Endothelial cell of umbilical vein (primary cell): ENCODE results near the gene HDAC9. TPM values are rescaled to one million over a fixed set of nuclear protein-coding genes. Genes with fewer than 3 reads are reported as not detected.
A peak's percentile ranks its signal among the peaks of the same experiment; 100 is the strongest.

ENCODE experiments used
- BruUV-seq: library from RNA; stranded (reverse); fragments of 400-500 nt; replicated peaks from 2 replicates; lab custom pipeline; 2021; lab: Mats Ljungman, UMichigan
- CTCF ChIA-PET: fragments of 300-600, 350-600 bp; sonication (Branson Sonifier 250); formaldehyde crosslinking; loops from one replicate; lab custom pipeline; 2021; ENCODE audit warnings: antibody characterized with exemption, inconsistent platforms; lab: Charles Lee
- POLR2A ChIA-PET: fragments of 300-600, 350-600 bp; sonication (Branson Sonifier 250); formaldehyde crosslinking; loops from one replicate; lab custom pipeline; 2021; ENCODE audit warnings: antibody characterized with exemption, inconsistent platforms; lab: Charles Lee
- DNase-seq: peaks from one replicate; pipeline ENCODE4 v3.0.0-alpha.2; 2011; ENCODE audit warnings: low read depth, low spot score
- FAIRE-seq: peaks from 2 replicates; lab custom pipeline; 2011; peaks lifted over from hg19 to GRCh38; lab: Jason Lieb, UNC
- H2AFZ ChIP-seq: 2 replicates; pipeline ENCODE4 v1.6.0; 2012; ENCODE audit warnings: low read depth, low read length, control low read depth, inconsistent platforms
- H3K27ac ChIP-seq: 2 replicates; pipeline ENCODE4 v1.5.1; 2011; ENCODE audit warnings: low read depth, mild to moderate bottlenecking, control low read depth, low read length, moderate library complexity; ENCODE audit not compliant: insufficient read depth
- H3K27me3 ChIP-seq, 2 experiments: 2 replicates each; pipeline versions ENCODE4 v1.6.0 to v1.6.1; 2011; ENCODE audit warnings: low read length in 2 of 2, mixed read lengths in 1 of 2; ENCODE audit not compliant: control insufficient read depth in 2 of 2, insufficient read depth in 2 of 2
- H3K36me3 ChIP-seq, 2 experiments: 2 replicates in 1 of 2; 3 replicates in 1 of 2; pipeline ENCODE4 v1.5.1; 2011; ENCODE audit warnings: low read length in 2 of 2, mild to moderate bottlenecking in 1 of 2, moderate library complexity in 1 of 2; ENCODE audit not compliant: control insufficient read depth in 2 of 2, insufficient read depth in 2 of 2; ENCODE audit errors: extremely low read depth in 1 of 2
- H3K4me1 ChIP-seq: 3 replicates; pipeline ENCODE4 v1.5.1; 2011; ENCODE audit warnings: mild to moderate bottlenecking, low read length; ENCODE audit not compliant: control insufficient read depth, insufficient read depth; ENCODE audit errors: extremely low read depth
- H3K4me2 ChIP-seq: 2 replicates; pipeline ENCODE4 v1.6.1; 2011; ENCODE audit warnings: low read length, control low read depth, mixed read lengths; ENCODE audit not compliant: insufficient read depth
- H3K4me3 ChIP-seq, 3 experiments: fragments of 200-600 bp in 1 of 3; sonication (generic), shearing (Covaris generic) in 1 of 3; replicated peaks in 1 of 3; 2 replicates each; pipeline ENCODE4 v1.5.1; 2011 to 2016; ENCODE audit warnings: control low read depth in 3 of 3, low read length in 3 of 3, mild to moderate bottlenecking in 2 of 3, inconsistent platforms in 1 of 3, low read depth in 1 of 3, moderate library complexity in 1 of 3; ENCODE audit not compliant: insufficient read depth in 1 of 3
- H3K79me2 ChIP-seq: 2 replicates; pipeline ENCODE4 v1.6.0; 2012; ENCODE audit warnings: low read length, inconsistent platforms; ENCODE audit not compliant: control insufficient read depth, insufficient read depth
- H3K9ac ChIP-seq: replicated peaks from 2 replicates; pipeline ENCODE3; 2011; ENCODE audit warnings: low read length, control low read depth; ENCODE audit not compliant: insufficient read depth; ENCODE audit errors: extremely low read depth
- H3K9me1 ChIP-seq: replicated peaks from 3 replicates; pipeline ENCODE4 v1.6.0; 2011; ENCODE audit warnings: mild to moderate bottlenecking, low read length; ENCODE audit not compliant: control insufficient read depth, insufficient read depth; ENCODE audit errors: extremely low read depth
- H3K9me3 ChIP-seq: replicated peaks from 2 replicates; pipeline ENCODE4 v1.5.1; 2012; ENCODE audit warnings: low read length, inconsistent platforms; ENCODE audit not compliant: control insufficient read depth, insufficient read depth
- H4K20me1 ChIP-seq: replicated peaks from 2 replicates; pipeline ENCODE3; 2011; ENCODE audit warnings: mild to moderate bottlenecking, low read length; ENCODE audit not compliant: control insufficient read depth, insufficient read depth; ENCODE audit errors: extremely low read depth
- CTCF ChIP-seq, 2 donors: IDR thresholded peaks; 1 replicate in 1 of 2; 2 replicates in 1 of 2; pipeline ENCODE4 v1.5.1; 2011; ENCODE audit warnings: low read length in 2 of 2, mild to moderate bottlenecking in 2 of 2, moderate library complexity in 2 of 2, control low read depth in 1 of 2, inconsistent platforms in 1 of 2, low read depth in 1 of 2; ENCODE audit not compliant: insufficient read depth in 1 of 2; ENCODE audit errors: extremely low read depth in 1 of 2
- EZH2 ChIP-seq: IDR thresholded peaks from 2 replicates; pipeline ENCODE4 v1.6.1; 2012; ENCODE audit warnings: borderline replicate concordance, low read depth, mild to moderate bottlenecking, moderate library complexity, low read length, inconsistent platforms; ENCODE audit not compliant: severe bottlenecking
- FOS ChIP-seq: IDR thresholded peaks from 2 replicates; pipeline ENCODE4 v1.6.1; 2011; ENCODE audit warnings: mild to moderate bottlenecking, low read length, moderate library complexity, borderline replicate concordance; ENCODE audit not compliant: insufficient read depth
- GATA2 ChIP-seq: IDR thresholded peaks from 2 replicates; pipeline ENCODE4 v1.7.0; 2011; ENCODE audit warnings: low read depth, mild to moderate bottlenecking, moderate library complexity, mixed read lengths, low read length; ENCODE audit not compliant: insufficient read length, insufficient read depth
- JUN ChIP-seq: IDR thresholded peaks from 2 replicates; pipeline ENCODE4 v1.6.1; 2011; ENCODE audit warnings: borderline replicate concordance, low read depth; ENCODE audit not compliant: insufficient read length, insufficient read depth
- MYC ChIP-seq: IDR thresholded peaks from one replicate; pipeline ENCODE4 v1.6.1; 2011; ENCODE audit warnings: mild to moderate bottlenecking, low read depth, low read length
- POLR2A ChIP-seq: IDR thresholded peaks from 2 replicates; pipeline ENCODE4 v1.6.1; 2012; ENCODE audit warnings: low read depth, mild to moderate bottlenecking, control low read depth, low read length
- POLR2AphosphoS5 ChIP-seq: IDR thresholded peaks from 2 replicates; pipeline ENCODE4 v1.6.1; 2012; ENCODE audit warnings: low read depth, mild to moderate bottlenecking, control low read depth, low read length, moderate library complexity; ENCODE audit not compliant: insufficient read depth
- dilution Hi-C: fragments of 300-500 bp; cut with MboI; formaldehyde crosslinking; loops from one replicate; pipeline ENCODE4 v1.15.0; 2019; ENCODE audit warnings: low sequenced_read_pairs; ENCODE audit not compliant: extremely low pct_ligation_motif_present
- intact Hi-C: fragments of 100-400 bp; cut with micrococcal nuclease; formaldehyde crosslinking; loops from one replicate; pipeline ENCODE4 v1.10.0; 2022
- polyA plus RNA-seq, 4 experiments: library from polyadenylated mRNA; depleted of rRNA in 3 of 4; stranded (reverse) in 3 of 4; unstranded in 1 of 4; fragments of >200 nt; gene quantifications; 2 replicates each; pipeline versions ENCODE4 v1.2.1 to v1.2.3, GENCODE V29; 2011 to 2012; ENCODE audit warnings: missing spikeins in 1 of 4
- total RNA-seq: library from RNA; stranded (reverse); gene quantifications from 2 replicates; pipeline ENCODE4 v1.2.3, GENCODE V29; 2021
- TF ChIP-seq, protein P1 (sequence below): IDR thresholded peaks from 2 replicates; pipeline ENCODE4 v1.6.1; 2011; ENCODE audit not compliant: insufficient read depth, insufficient read length

HDAC9 gene
- total and polyA plus RNA-seq, 2 donors (not counting 3 experiments of a cell fraction or from before 2014, with no cell fraction given) = 1.8 to 11.6 TPM

GRCh38 chr7:18889436-18889835 lies 393.9 kb downstream of the HDAC9 start:
- Histone ChIP-seq H3K79me2 (no peaks in the 10 kb centered on the region), H3K4me3 (no peak overlapping the region), H2AFZ (no peak overlapping the region), H3K9ac (no peak overlapping the region), H3K36me3 (no peaks in the 10 kb centered on the region), H3K9me3 (no peaks in the 10 kb centered on the region), H3K4me2 (no peak overlapping the region), H3K27me3 (no peaks in the 10 kb centered on the region), H3K9me1 (no peaks in the 10 kb centered on the region), H4K20me1 (no peaks in the 10 kb centered on the region), H3K4me1 (no peaks in the 10 kb centered on the region), H3K27ac (no peak overlapping the region)
- CTCF ChIA-PET = interaction anchor here (1.4 kb wide), 1 partner anchor 26 kb away, joined by 4 read pairs; no protein-coding TSS in a partner anchor
- dilution Hi-C loops = no loop called here
- intact Hi-C loops = no loop called here
- no TSS peak for BruUV-seq
- peak; percentile 51 for DNase-seq
- TF ChIP-seq POLR2A (no peak), POLR2AphosphoS5 (no peak), MYC (no peak), EZH2 (no peak), GATA2 (no peak), CTCF (IDR thresholded peaks at IDR 0.05; ENCODE audit: extremely low read depth in 1 of 2, insufficient read depth in 1 of 2, low read depth in 1 of 2, low read length in 2 of 2) (no peak), FOS (no peak), JUN (no peak)
- TF ChIP-seq, protein P1, sequence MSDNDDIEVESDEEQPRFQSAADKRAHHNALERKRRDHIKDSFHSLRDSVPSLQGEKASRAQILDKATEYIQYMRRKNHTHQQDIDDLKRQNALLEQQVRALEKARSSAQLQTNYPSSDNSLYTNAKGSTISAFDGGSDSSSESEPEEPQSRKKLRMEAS = no peak
- FAIRE-seq = no peak
- POLR2A ChIA-PET = no interaction called here
